Activated CD8-positive, alpha-beta memory T cell treated with anti-CD3 and anti-CD28 coated beads, Interleukin-2, amount 50 U/mL, for 24 hours (primary cell): ENCODE data around the gene ZNF469.
"Not testable (repeated sequence)": the region's sequence is repeated elsewhere in the genome, so short reads cannot be mapped to it uniquely, and the experiment has no call there.

Source experiments
- DNase-seq: peaks from one replicate; pipeline ENCODE4 v3.0.0-alpha.2; 2020; ENCODE audit errors: extremely low read depth

The ZNF469 gene

DNA sequence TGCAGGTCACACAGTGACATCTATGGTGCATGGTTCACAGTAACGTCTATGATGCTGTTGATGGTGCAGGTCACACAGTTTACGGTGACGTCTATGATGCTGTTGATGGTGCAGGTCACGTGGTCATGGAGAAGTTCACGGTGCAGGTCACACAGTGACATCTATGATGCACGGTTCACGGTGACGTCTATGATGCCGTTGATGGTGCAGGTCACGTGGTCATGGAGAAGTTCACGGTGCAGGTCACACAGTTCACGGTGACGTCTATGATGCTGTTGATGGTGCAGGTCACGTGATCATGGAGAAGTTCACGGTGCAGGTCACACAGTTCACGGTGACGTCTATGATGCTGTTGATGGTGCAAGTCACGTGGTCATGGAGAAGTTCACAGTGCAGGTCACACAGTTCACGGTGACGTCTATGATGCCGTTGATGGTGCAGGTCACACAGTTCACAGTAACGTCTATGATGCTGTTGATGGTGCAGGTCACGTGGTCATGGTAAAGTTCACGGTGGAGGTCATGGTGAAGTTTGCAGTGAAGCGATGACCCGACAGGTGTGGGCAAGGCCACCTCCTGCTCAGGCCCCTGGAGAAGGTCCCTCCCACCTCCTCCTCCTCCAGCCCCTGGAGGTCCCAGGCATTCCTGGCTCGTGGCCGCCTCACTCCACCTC, 27.7 kb downstream of the ZNF469 start:
- not testable (repeated sequence) for DNase-seq

DNA sequence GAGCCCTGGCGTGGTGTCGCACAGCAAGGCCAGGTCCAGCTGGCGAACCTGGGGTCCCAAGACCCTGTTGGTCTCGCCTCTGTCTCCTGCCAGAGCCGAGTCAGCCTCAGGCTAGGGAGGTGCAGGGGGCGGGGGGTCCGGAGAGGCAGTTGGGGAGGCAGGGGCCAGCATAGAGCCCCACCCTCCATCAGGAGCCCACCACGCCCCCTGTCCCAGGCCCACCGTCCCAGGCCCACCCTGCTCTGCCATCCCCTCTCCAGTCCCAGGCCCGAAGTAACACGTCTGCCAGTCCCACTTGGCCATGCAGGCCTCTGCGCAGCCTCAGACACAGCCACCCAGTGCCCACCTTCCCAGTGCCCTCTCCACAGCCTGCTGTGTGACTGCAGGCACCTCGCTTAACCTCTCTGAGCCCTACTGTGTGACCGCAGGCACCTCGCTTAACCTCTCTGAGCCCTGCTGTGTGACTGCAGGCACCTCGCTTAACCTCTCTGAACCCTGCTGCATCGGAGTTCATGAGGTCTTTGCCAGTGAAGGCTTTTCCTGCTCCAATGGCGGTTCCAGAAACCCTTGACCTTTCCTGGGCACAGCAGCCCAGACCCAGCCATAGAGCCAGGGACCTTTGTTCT, 29.3 kb downstream of the ZNF469 start:
- DNase-seq, result no peak

DNA sequence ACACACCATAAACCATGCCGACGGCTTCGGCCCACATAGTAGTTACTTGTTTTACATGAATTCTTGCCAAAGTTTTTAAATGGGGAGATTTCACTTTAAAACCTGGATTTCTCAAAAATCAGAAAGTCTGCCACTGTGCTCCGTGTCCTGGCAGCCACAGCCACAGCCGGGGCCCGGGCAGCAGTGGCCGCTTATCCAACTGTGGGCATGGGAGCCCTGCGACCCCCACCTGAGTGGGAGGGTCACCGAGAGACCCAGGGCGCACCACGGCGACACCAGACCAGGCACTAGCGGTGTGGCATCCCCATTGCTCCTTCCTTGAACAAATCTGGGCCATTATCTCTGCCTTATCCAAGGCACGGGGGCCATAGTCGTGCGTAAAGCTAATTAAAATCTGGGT, 30.0 kb downstream of the ZNF469 start:
- DNase-seq, result no peak

DNA sequence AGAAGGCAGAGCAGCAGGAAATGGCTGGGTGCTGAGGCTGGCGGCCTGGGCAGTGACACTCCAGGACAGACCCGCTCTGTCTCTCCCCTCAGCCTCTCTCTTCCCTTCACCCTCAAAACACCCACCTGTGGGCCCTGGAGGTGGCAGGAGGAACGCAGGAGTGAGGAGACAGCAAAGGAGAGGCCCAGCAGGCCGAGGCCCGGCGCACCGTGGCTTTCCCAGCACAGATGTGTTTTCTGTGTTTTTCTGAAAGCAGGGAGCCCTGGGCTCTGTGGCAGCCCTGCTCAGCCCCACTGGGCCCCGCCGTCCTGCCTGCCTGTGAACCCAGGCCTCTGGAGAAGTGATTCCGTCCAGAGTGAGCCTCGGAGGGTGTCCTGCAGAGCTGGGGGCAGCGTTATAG, 30.5 kb downstream of the ZNF469 start:
- no peak for DNase-seq

DNA sequence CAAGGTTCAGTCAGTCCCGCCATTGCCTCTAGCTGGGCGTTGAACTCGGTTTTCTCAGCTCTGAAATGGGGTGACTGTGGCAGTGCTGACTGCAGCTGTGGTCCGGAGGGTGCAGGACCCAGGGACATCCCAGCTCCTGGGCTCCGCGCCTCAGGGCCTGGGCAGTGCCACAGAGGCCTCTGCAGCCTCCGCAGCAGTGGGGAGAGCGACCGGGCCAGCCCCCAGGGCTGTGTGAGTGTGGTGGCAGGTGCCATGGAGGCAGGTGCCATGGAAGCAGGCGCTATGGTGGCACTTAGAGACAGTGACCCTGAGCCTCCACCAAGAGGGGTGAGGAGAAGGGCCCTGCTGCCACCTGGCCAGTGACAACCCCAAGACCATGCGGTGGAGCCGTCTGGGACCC, 30.9 kb downstream of the ZNF469 start:
- DNase-seq, result no peak

DNA sequence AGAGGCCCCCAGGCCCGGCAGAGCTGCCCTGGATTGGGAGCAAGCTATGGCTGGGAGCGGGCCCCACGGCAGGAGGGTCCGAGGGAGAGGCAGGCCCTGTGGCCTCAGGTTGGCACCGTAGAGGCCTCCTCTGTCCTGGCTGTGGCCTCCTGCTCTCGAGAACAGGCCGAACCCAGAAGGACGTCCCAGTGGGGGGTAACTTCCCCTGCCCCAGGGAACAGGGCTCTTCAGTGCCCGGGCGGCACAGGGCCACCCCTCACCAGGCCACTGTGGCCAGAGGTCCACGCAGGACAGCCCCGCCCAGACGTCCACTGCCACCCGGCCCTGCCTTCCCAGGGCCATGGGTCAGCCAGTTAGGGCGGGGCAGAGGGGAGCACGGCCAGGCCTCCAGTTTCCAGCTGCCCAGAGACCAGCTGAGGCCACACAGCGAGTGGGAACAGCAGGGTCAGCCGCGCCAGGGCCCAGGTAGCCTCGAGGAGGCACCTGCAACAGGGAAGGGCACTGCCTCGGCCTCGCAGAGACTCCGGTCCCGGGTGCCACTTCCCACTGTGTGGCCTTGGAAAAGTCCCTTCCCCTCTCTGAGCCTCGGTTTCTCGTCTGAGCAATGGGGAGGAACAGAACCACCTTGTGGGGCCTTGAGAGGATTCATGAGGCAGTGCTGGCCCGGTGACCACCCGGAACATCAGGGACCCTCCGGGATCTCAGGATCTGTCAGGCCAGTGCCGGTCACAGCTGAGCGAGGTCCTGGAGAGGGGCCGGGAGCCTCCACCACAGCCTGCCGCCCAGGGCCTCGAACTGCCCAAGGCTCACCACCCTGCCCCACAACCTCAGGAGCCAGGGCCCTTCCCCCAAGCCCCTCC, 32.0 kb downstream of the ZNF469 start:
- DNase-seq, result no peak

DNA sequence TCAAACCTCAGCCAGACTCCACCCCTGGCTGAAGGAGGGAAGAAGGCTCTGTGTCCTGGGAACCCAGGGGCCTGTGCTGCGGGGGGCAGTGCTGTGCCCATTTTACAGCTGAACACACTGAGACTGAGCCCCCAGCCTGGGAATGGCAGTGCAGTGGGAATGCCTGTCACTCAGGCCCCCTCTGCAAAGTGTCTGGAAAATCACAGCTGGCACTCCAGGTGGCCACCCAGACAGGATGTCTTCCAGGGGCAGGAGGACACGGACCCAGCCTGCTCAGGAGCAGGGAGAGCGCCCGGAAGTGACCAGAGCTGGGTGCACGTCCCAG, 32.6 kb downstream of the ZNF469 start:
- DNase-seq, result no peak

DNA sequence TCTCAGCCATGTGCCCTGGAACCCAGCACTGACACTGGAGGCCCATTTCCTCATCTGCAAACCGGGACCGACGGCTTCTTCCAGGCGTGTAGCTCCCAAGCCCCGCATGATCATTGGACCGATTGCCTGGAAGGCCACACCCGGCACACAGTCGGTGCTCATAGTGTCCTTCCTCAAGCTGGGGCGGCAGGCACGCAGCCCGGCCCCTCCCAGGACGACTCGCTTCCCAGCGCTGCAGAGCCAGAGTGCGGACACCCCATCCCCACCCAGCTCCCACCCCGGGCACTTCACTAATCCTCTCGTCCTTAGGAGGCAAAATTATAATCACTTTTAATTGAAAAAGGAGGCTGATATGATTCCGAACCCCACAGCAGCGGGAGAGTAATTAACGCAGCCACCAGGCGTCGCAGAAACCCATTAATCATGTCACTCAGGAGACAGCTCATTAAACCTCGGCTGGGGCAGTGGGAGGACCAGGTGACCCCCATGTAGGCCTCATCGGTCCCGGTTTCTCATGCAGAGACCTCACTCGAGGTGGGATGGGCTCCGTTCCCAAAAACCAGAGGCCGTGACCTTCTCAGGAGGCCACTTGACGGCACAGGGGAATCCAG, 33.1 kb downstream of the ZNF469 start:
- DNase-seq, result no peak

DNA sequence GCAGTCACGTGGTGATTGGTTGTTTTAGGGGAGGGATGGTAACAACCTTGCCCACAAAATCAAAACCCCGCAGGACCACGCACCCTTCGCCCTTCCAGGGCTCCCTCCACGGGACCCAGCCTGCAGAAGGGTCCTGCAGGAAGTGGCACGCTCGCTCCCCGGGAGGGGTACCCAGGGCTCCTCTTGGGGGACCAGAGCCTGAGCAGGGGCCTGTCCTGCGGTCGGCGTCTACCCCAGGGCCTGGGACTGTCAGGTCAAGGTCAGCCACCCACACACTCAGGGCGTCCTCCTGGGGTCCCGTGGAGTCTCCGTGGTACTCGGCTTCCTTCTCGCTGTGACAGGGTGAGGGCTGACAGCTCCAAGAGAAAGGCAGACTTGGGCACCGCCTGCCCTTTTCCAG, 33.9 kb downstream of the ZNF469 start:
- DNase-seq, result no peak

DNA sequence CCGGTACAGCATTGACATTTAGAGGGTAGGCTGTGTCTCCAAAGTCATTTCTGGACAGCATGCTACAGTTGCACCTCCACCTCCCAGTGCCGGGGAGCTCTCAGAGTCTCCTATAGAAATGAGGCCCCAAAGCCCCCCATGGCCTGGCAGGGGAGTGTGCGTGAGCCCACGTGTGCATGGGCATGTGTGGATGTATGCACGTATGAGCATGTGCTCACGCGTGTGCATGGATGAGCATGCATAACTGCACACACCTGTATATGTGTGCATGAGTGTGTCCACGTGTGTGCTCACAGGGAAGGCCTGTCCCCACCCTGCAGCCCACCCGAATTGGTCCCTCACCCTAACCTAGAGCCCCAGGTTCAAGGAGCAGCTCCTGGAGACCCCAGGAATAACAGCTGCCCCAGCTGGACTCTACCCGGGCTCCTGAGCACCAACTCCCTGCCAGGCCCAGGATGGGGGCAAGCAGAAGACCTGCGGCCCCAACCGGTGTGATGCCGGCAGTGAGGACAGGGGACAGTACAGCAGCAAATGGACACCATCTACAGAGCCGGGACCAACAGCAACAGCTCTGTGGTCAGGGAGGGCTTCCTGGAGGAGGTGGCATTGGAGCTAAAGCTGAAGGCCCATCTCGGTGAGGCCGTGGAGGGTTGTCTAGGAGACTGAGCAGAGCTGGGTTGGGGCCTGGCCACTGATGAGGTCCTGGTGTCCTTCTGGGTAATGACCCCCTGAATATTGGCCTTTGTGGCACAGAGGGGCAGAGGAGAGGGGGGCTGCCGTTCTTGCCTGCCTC, 35.1 kb downstream of the ZNF469 start:
- no peak for DNase-seq

DNA sequence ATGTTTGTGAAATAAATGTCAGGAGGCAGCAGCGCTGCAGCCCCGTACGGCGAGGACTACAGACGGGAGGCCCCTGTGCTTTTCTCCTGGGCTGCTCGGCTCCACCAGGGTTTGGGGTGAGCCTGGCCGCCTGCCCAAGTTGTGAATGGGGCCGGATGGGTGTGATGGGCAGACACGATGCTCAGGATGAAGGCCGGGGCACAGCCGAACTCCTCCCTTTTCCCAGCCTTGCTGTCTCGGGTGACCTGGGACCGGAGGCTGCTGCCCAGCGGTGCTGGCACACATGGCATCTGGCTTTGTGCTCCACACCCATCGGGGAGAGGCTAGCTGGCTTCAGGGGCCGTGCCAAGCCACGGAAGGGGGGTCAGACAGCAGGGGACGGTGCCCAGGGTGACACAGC, 36.1 kb downstream of the ZNF469 start:
- no peak for DNase-seq

DNA sequence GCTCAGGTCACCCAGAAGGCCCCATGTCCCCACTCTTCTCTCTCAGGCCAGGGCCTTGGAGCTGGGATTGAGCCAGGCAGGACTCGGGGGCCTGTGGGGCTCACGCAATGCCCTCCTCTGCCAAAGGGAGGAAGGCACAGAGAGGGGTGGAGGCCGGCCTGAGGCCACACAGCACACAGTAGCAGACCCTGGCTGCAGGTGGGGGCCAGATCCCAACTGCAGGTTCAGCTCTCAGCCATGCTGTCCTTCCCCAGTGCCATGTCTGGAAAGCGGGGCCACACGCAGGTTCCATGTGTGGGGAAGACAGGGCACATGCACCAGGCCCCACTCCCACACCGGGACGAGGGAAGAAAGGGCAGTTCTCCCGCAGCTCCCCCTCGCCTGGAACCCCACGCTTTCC, 37.0 kb downstream of the ZNF469 start:
- DNase-seq, result no peak

DNA sequence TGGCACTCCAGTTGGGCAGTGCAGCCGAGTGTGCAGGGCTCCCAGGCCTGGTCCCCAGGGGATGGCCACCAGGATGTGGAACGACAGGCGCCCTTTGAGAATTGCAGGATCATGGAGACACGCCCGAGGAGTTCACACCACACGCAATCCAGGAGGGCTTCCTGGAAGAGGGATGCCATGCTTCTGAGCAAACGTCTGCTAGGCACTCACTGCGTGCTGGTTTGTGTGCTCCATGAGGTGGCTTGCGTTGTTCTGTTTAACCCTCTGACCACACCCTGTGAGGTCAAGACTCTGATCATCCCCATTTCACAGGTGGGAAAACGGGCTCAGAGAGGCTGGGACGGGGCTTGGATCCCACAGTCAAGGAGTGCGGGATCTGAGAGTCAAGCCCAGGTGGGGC, 37.7 kb downstream of the ZNF469 start:
- DNase-seq, result no peak

DNA sequence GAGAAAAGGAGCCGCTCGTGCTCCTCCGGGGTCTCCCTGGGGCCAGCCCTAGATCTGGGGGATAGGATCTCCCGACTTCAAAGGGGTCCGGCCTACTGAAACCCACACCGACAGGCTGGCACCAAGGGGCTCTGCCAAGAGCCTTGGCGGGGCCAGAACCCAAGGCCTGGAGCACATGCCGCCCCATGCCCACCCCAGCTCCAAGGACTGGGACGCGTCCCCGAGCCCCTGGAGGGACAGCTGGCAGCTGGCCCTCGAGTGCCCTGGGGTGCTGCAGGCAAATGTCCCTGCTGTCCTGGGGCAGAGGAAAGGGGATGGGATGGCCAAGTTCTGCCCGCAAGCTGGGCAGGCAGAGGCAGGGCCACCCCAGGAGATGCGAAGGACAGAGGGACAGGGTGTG, 38.5 kb downstream of the ZNF469 start:
- no peak for DNase-seq

DNA sequence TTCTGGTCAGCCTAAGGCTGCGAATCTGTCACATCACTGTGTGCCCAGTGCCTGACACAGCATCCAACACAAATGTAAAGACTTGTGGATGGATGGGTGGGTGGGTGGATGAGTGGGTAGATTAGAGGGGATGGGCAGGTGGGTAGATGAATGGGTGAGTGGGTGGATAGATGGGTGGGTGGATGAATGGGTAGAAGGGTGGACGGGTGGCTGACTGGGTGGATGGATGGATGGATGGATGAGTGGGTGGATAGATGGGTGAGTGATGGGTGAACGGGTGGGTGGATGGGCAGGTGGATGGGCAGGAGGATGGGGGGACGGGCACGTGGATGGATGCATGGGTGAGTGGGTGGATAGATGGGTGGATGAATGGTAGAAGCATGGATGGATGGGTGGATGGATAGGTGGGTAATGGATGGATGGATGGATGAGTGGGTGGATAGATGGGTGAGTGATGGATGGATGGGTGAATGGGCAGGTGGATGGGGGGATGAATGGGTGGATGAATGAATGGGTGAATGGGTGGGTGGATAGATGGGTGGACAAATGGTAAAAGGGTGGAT, 39.2 kb downstream of the ZNF469 start:
- no peak for DNase-seq

DNA sequence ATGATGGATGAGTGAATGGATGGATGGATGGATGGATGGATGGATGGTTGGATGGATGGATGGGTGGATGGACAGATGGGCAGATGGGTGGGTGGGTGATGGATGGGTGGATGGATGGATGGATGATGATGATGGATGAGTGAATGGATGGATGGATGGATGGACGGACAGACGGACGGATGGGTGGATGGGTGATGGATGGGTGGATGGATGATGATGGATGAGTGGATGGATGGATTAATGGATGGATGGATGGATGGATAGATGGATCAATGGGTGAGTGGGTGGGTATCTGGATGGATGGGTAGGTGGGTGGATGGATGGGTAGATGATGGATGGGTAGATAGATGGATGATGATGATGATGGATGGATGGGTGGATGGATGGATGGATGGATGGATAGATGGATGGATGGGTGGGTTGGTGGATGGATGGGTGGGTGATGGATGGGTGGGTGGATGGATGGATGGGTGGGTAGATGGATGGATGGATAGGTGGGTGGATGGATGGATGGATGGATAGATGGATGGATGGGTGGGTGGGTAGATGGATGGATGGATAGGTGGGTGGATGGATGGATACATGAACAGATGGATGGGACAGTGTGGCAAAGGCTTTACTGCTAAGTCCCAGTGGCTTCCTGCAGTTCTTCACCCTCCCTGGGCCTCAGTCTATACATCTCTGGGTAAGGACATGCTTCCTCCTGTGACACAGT, 40.1 kb downstream of the ZNF469 start:
- DNase-seq, result no peak

DNA sequence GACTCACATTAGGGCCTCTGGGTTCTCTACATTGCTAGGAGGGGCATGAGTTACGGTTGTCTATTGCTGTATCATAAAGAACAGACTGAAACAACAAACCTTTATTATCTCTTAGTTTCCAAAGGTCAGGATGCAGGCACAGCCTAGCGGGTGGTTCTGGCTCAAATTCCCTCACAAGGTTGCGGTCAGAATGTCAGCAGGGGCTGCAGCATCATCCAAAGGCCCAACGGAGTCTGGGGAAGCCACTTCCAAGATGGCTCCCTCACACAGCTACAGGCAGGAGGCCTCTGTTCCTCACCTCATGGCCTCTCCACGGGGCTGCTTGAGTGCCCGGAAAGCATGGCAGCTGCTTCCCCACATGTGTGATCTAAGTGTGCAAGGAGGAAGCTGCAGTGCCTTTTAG, 40.7 kb downstream of the ZNF469 start:
- no peak for DNase-seq

DNA sequence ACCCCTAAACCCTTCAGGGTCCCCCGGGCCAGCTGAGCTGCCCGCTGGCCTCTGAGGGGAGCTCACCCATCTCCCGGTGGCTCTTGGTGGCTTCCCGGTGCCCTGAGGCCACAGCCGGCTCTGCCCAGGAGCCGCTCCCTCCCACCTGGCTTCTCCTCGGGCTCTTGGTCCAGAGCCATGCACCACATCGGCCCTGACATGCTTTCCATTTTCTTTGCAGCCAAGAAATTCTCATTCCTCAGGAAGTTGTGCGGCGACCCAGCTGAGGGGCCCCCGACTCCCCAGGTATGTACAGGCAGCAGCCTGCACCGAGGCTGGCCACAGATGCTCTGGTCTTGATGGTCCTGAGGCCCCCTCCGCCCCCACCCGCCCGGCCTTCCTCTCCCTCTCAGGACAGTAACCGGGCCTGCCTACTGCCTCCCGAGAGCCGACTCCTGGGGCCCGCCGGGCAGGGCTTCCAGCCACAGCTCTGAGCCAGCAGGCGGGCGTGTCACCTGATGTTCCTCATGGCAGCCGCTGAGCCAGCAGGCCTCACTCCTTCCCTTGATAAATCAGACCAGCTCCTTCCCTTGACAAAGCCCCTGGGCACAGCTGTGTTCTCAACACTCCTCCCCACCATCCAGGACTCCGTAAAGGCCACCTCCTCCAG, 42.0 kb downstream of the ZNF469 start:
- no peak for DNase-seq

DNA sequence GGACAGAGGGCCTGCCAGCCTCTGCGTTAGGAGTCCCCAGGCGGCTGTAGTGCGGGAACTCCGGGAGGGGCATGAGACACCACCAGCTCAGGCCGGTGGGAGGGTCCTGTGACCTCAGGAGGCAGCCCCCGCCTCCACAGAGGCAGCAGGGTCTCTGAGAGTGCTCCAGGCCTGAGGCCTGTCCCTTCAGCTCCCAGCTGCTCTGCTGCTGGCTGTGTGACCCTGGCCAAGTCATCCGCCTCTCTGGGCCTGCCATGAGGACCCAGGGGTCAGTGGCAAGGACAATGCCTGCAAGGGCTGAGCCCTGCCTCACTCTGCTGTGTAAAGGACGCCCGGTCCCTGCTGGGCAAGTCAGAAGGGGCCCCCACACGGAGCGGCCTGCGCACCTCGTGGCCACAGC, 43.3 kb downstream of the ZNF469 start:
- no peak for DNase-seq

DNA sequence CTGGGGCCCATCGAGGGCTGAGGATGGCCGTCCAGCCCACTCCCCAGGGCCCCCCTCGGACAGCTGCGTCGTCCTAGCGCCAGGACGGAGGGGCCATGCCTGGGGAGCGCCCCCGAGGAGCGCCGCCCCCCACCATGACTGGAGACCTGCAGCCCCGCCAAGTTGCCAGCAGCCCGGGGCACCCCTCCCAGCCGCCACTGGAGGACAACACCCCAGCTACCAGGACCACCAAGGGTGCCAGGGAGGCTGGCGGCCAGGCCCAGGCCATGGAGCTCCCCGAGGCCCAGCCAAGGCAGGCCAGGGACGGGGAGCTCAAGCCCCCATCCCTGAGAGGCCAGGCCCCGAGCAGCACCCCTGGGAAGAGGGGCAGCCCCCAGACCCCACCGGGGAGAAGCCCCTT, 44.6 kb downstream of the ZNF469 start:
- DNase-seq, result no peak
